HEK293T (cell line): ENCODE data around the gene RNF103.
A peak's percentile ranks its signal among the peaks of the same experiment; 100 is the strongest.

ENCODE experiments used
- CTCF ChIA-PET: fragments of 350-600 bp; formaldehyde crosslinking; extraction: SDS; loops from one replicate; lab custom pipeline; 2021; ENCODE audit warnings: antibody characterized with exemption, inconsistent platforms; lab: Yijun Ruan, JAX
- POLR2A ChIA-PET: fragments of 350-600 bp; formaldehyde crosslinking; extraction: SDS; loops from one replicate; lab custom pipeline; 2020; ENCODE audit warnings: antibody characterized with exemption, inconsistent platforms; lab: Yijun Ruan, JAX
- DNase-seq: peaks from one replicate; pipeline ENCODE4 v3.0.0; 2012; ENCODE audit warnings: mixed read lengths; ENCODE audit errors: extremely low spot score
- ARNT ChIP-seq: fragments of 450-650 bp; IDR thresholded peaks from 2 replicates; pipeline ENCODE4 v1.6.1; 2017; ENCODE audit warnings: mild to moderate bottlenecking
- BHLHE40 ChIP-seq: fragments of 450-650 bp; IDR thresholded peaks from 2 replicates; pipeline ENCODE4 v1.6.1; 2016; ENCODE audit warnings: mild to moderate bottlenecking, moderate library complexity, borderline replicate concordance
- CTBP1 ChIP-seq: fragments of 450-650 bp; IDR thresholded peaks from 2 replicates; pipeline ENCODE4 v1.6.1; 2016; ENCODE audit warnings: borderline replicate concordance
- ELF4 ChIP-seq: fragments of 450-650 bp; IDR thresholded peaks from 2 replicates; pipeline ENCODE4 v1.6.1; 2017; ENCODE audit warnings: antibody characterized with exemption
- FOXA1 ChIP-seq: fragments of 450-650 bp; IDR thresholded peaks from 2 replicates; pipeline ENCODE4 v1.6.1; 2016; ENCODE audit warnings: mild to moderate bottlenecking
- FOXK2 ChIP-seq: fragments of 450-650 bp; IDR thresholded peaks from 2 replicates; pipeline ENCODE4 v1.6.1; 2016; ENCODE audit warnings: mild to moderate bottlenecking
- FOXM1 ChIP-seq: fragments of 450-650 bp; IDR thresholded peaks from 2 replicates; pipeline ENCODE4 v1.6.1; 2017; ENCODE audit warnings: mild to moderate bottlenecking, borderline replicate concordance
- HDGF ChIP-seq: fragments of 450-650 bp; IDR thresholded peaks from 2 replicates; pipeline ENCODE4 v1.6.1; 2017; ENCODE audit warnings: antibody characterized with exemption, borderline replicate concordance
- L3MBTL2 ChIP-seq: fragments of 450-650 bp; conservative IDR thresholded peaks from 2 replicates; pipeline ENCODE4 v1.6.1; 2016; ENCODE audit warnings: mild to moderate bottlenecking
- LEF1 ChIP-seq: fragments of 450-650 bp; IDR thresholded peaks from 2 replicates; pipeline ENCODE4 v1.6.1; 2017; ENCODE audit warnings: mild to moderate bottlenecking, borderline replicate concordance
- NFRKB ChIP-seq: fragments of 450-650 bp; IDR thresholded peaks from 2 replicates; pipeline ENCODE4 v1.6.1; 2016; ENCODE audit warnings: mild to moderate bottlenecking, moderate library complexity
- SP1 ChIP-seq: fragments of 450-650 bp; IDR thresholded peaks from 2 replicates; pipeline ENCODE4 v1.6.1; 2017
- SUZ12 ChIP-seq: fragments of 450-650 bp; IDR thresholded peaks from 2 replicates; pipeline ENCODE4 v1.6.1; 2016; ENCODE audit warnings: mild to moderate bottlenecking
- TARDBP ChIP-seq: fragments of 450-650 bp; IDR thresholded peaks from 2 replicates; pipeline ENCODE4 v1.6.1; 2016
- ZNF384 ChIP-seq: fragments of 450-650 bp; IDR thresholded peaks from 2 replicates; pipeline ENCODE4 v1.6.1; 2016
- TF ChIP-seq, protein P1 (sequence below): fragments of 450-650 bp; IDR thresholded peaks from 2 replicates; pipeline ENCODE4 v1.6.1; 2016

The RNF103 gene

DNA sequence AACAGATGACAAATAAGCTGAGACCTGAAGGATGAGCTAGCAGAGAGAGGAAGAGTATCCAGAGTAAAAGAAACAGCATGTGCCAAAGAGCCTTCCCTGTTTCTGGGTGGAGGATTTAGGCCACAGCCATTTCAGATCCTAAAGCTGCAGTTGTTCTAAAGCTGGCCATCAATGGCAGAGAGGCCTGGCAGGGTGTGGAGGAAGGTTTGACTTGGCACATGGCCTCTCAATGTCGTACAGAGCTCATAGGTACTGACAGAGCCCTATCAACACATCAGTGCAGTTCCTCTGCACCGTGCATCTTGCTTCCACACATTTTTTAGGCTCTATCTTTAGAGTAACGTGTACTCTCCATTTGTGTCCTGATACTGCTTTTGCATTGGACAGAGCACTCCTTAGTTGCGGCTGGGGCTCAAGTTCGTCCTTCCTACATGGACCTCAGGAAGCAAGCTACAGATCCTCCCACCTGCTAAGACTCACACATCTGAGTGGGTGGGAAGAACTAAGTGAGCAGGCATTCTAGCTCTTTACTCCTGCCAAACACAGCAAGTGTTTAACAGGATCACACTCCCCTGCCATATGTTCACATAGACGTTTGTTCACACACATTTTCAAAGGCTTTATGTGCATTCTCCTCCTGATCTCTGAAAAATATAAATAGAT lies 57.4 kb downstream of the RNF103 start:
- DNase-seq, result no peak
- ChIA-PET CTCF (no interaction called here), POLR2A (no interaction called here)
- TF ChIP-seq LEF1 (no peak), HDGF (no peak), SUZ12 (no peak), NFRKB (no peak), CTBP1 (no peak), L3MBTL2 (no peak)

DNA sequence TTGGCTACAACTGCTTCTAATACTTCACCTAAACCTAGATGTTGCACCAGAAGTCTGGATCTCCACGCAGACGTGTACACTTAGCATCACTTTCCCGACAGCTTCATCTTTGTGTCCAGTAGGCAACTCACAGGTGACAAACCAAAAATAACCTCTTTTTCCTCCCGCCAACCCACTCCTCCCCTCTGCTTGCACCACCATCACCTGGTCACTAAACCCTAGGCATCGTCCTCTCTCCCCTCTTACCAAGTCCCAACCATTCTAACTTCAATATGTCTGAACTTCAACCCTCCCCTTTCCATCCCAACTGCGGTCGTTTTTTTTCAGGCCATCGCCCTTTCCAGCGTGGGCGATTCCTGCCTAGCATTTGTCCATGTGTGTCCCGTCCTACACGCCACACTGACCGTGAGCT lies 60.0 kb downstream of the RNF103 start:
- CTCF ChIA-PET, result no interaction called here
- peak; percentile 66; the same call in 1 of the 2 replicates for TF ChIP-seq L3MBTL2
- no peak for TF ChIP-seq NFRKB
- TF ChIP-seq CTBP1, result no peak
- no peak for TF ChIP-seq SUZ12
- POLR2A ChIA-PET, result no interaction called here
- peak; percentile 15 for DNase-seq

GRCh38 chr2:86562922-86563649 lies 60.6 kb downstream of the RNF103 start, which contains the start of gene CHMP3:
CHMP3 (minus strand) TSS chr2:86563443; CDS start chr2:86563348, 95 bp downstream.
- no peak for TF ChIP-seq ARNT
- peak; percentile 73 for TF ChIP-seq BHLHE40
- no peak for TF ChIP-seq HDGF
- peak; percentile 64 for TF ChIP-seq ELF4
- 0 out of 2 replicates have a peak, but pooled peaks have one; percentile 23 for TF ChIP-seq CTBP1
- TF ChIP-seq FOXM1, result peak; percentile 73; the same call in 1 of the 2 replicates
- peak; percentile 98 for TF ChIP-seq L3MBTL2
- POLR2A ChIA-PET, result interaction anchor here (0.6 to 1.2 kb wide), 5 partner anchors 11 to 122 kb away, joined by 3 to 4 read pairs (median 3); partner anchors contain the start of gene KDM3A
- DNase-seq, result peak; percentile 97
- CTCF ChIA-PET, result no interaction called here

DNA sequence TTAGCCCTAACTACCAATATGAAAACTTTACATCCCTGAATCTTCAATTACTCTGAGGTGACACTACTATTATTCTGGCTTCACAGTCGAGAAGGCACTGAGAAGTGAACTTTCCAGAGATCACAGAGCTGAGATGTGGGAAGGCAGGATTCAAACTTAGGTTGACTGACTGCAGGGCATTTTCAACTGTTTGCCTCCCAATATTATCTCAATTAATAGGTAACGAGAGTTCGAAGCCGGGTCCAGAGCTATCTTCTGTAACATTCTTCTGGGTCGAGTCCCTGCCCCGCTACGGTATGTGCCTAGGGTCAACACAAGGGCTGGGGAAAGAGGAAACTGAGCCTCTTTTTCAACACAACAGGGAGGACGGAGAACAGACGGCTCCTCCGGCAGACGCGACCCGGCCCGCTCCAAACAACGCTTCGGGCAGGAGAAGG lies 61.2 kb downstream of the RNF103 start:
- ChIA-PET POLR2A (interaction anchor here (0.9 to 1.2 kb wide), 5 partner anchors 10 to 122 kb away, joined by 3 to 4 read pairs (median 3); partner anchors contain the start of gene KDM3A), CTCF (no interaction called here)
- DNase-seq, result no peak
- TF ChIP-seq ELF4 (no peak), FOXK2 (no peak), NFRKB (no peak), BHLHE40 (no peak), FOXM1 (no peak), ARNT (no peak), SP1 (no peak), ZNF384 (no peak), TARDBP (no peak), CTBP1 (no peak), L3MBTL2 (no peak), LEF1 (no peak), SUZ12 (no peak), HDGF (no peak), FOXA1 (no peak)
- TF ChIP-seq, protein P1, sequence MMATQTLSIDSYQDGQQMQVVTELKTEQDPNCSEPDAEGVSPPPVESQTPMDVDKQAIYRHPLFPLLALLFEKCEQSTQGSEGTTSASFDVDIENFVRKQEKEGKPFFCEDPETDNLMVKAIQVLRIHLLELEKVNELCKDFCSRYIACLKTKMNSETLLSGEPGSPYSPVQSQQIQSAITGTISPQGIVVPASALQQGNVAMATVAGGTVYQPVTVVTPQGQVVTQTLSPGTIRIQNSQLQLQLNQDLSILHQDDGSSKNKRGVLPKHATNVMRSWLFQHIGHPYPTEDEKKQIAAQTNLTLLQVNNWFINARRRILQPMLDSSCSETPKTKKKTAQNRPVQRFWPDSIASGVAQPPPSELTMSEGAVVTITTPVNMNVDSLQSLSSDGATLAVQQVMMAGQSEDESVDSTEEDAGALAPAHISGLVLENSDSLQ, result no peak

DNA sequence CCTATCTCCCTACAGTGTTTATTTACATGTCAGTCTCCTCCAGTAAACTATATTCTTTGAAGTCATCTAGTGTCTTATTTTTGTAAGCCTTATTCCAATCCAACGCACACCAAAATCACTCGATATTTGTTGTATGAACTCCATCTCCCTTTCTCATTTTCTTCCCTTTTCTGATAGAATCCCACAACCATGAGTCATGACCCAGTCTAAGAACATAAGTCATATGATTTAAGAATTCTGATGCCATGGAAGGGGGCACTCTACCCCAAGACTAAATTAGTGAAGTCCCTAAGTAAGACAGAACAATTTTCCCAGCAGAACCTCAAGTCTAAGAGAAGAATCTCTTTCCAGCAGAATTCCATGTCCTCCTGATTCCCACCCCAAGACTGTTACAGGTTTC lies 65.8 kb downstream of the RNF103 start:
- POLR2A ChIA-PET, result no interaction called here
- DNase-seq, result no peak
- TF ChIP-seq BHLHE40, result no peak
- no peak for TF ChIP-seq FOXM1
- no peak for TF ChIP-seq NFRKB
- TF ChIP-seq TARDBP, result no peak
- TF ChIP-seq, protein P1, result no peak
- TF ChIP-seq FOXK2, result no peak
- TF ChIP-seq HDGF, result no peak
- no peak for TF ChIP-seq ZNF384
- no peak for TF ChIP-seq SP1
- CTCF ChIA-PET, result no interaction called here

DNA sequence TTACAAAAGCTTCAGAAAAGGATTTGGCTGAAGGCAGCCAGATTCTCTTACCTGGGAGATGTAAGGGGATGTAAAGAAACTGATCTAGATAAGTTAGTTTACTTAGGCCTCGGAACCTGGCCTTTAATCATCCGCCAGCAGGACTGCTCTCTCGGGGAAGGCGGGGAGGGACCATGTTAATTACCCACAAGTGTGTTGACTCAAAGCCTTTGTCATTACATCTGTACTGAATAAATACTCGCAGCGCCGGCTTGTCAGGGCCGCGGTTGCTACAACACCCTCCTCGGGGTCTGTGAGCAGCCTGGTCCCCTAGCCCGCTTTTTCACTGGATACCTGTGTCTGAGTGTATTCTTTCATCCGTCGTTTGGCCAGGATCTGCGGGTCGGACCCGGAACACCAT lies 67.2 kb downstream of the RNF103 start:
- DNase-seq, result peak; percentile 19
- POLR2A ChIA-PET, result no interaction called here
- CTCF ChIA-PET, result no interaction called here
- no peak for TF ChIP-seq FOXM1
- TF ChIP-seq LEF1, result no peak
- TF ChIP-seq SUZ12, result no peak
- no peak for TF ChIP-seq L3MBTL2
- TF ChIP-seq ARNT, result no peak
- TF ChIP-seq SP1, result no peak
- no peak for TF ChIP-seq FOXK2
- TF ChIP-seq TARDBP, result no peak
- TF ChIP-seq HDGF, result no peak
